DLD1 (cell line): ENCODE results near the gene DOCK2.

Experiments used
- in situ Hi-C: cut with HindIII; loops from 2 replicates; pipeline ENCODE4 v1.10.0; 2017; ENCODE audit warnings: low sequenced_read_pairs

The DOCK2 gene

DNA sequence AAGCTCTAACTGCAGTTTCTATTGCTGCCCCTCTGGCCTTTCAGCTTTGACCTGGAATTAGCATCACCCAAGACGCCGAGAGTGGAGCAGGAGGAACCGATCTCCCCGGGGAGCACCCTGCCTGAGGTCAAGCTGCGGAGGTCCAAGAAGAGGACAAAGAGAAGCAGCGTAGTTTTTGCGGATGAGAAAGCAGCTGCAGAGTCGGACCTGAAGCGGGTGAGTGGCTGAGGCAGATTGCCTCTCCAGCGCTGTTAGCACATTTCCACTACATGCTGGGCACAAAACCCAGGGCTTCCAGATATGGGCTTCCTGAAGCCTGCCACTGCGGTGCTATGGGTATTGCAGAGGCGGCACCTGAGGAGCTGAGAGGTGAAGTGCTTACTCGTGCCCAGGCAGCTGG lies 441.9 kb downstream of the DOCK2 start:
- in situ Hi-C loops = no loop called here

GRCh38 chr5:170080217-170080616 lies 443.1 kb downstream of the DOCK2 start:
- in situ Hi-C loops = no loop called here

- in situ Hi-C loops = no loop called here
Observed at GRCh38 chr5:170080786-170081445, 443.8 kb downstream of the DOCK2 start.

GRCh38 chr5:170081616-170082015 lies 444.5 kb downstream of the DOCK2 start:
- in situ Hi-C loops = no loop called here

DNA sequence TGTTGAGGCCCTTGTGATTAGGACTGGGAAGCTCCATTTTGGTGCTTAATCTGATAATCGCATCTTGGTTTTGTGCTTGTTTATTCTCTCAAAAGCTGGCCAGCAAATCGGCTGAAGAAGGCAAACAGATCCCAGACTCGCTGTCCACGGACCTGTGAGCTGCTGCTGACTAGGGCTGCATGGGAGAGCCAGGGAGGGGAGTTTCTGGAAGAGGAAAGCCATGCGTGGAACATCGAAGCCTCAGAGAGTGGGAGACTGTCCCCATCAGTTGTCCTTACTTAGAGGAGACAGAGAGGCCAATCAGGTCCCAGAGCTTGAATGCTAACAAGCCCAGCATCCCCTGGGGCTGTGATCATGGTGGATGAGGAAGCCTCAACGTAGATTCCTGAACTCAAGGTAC lies 445.6 kb downstream of the DOCK2 start:
- in situ Hi-C loops = no loop called here

DNA sequence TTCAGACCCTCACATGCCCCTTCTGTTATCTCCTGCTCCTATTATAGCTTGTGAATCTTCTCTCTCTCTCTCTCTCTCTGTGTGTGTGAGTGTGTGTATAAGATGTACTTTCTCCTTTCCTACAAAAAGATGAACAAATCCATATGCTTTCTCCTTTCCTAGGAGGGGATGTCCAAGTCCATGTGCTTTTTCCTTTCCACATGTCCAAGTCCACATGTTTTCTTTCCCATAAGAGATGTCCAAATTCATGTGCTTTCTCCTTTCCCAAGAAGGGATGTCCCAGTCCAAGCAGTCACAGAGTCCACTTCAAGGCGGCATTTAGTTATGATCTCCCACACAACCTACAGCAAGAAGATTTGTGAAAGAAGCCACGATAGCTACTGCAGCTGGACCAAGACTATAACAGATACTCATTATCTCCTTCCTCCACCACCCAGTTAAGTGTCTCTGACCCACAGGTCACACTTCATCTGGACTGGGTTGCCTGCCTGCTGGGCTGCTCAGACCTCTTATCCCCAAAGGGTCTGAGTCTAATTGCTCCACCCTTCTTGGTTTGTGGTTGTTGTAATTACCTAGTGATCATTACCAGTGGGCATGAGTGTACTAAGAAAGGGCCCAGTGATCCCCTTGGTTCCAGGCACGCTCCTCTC lies 450.2 kb downstream of the DOCK2 start:
- in situ Hi-C loops = no loop called here

DNA sequence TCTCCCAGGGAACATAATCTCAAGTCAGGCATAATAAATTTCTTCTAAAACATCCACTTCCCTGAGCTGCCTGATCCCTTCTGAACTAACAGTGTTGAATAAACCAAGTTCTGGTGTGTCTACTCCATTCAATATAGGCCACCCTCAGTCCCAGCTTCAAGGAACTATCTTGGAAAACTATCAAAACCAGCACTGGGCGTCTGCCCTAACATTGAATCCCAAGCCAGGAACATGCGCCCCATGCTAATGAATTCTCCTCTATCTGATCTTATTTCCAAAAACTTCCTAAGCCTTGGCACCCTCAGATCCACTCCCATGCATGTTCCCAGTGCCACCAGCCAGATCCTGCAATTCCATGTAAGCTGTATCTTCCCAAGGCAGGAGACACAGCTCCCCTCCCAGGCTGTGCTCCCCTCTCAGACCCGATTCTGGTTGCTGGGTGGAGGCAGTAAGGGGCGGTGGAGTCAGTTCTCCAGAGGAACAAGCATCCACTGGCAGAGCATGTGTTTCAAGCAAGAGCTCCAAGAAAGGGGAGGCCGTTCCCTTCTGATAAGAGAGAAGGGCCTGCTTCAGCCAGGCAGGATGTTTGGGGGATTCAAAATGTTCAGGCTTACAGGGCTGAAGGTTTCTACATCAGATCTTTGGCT lies 455.5 kb downstream of the DOCK2 start:
- in situ Hi-C loops = loop anchor here (10.0 kb wide), 1 partner anchor 112 kb away; no protein-coding TSS in a partner anchor

- in situ Hi-C loops = loop anchor here (10.0 kb wide), 1 partner anchor 110 kb away; no protein-coding TSS in a partner anchor
Observed at GRCh38 chr5:170094329-170094728, 457.3 kb downstream of the DOCK2 start.

DNA sequence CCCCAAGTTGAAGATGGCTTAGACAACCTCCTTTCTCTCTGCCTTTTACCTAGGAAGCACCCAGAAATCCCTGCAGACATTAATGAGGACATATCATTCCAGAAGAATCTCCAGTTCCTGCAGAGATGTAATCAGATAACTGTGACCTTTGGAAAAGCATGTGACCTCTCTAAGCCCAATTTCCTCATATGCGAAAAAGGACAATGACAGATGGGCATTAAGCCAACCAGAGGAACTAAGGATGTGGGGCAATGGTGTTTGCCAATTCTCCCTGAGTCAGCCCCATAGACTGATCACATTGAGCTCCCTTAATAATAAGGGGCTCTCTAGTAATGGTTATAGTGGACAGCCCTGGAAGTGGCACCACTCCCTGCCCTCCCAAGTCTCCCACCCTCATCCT lies 458.6 kb downstream of the DOCK2 start:
- in situ Hi-C loops = loop anchor here (10.0 kb wide), 1 partner anchor 109 kb away; no protein-coding TSS in a partner anchor

GRCh38 chr5:170097934-170098333 lies 460.9 kb downstream of the DOCK2 start:
- in situ Hi-C loops = loop anchor here (10.0 kb wide), 1 partner anchor 107 kb away; no protein-coding TSS in a partner anchor

- in situ Hi-C loops = no loop called here
Observed at GRCh38 chr5:170100066-170100943, 463.2 kb downstream of the DOCK2 start.

DNA sequence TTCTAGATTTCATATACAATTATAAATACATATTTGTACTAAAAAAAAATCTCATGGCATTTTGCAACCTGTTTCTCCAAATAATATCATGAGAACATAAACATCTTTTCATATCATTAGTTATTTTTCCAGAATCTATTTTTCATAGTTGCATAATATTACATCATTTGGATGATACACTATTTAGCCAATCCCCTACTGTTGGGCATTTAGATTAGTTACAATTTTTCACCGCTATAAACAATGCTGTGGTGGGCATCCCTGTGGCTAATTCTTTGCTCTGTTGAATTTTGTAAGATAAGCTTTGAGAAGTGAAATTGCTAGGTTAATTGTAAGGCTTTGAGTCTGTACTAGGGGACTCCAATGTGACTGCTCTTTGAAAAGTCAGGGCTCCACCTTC lies 466.4 kb downstream of the DOCK2 start:
- in situ Hi-C loops = no loop called here

GRCh38 chr5:170104299-170104698 lies 467.2 kb downstream of the DOCK2 start:
- in situ Hi-C loops = no loop called here

GRCh38 chr5:170104710-170105109 lies 467.6 kb downstream of the DOCK2 start:
- in situ Hi-C loops = no loop called here

DNA sequence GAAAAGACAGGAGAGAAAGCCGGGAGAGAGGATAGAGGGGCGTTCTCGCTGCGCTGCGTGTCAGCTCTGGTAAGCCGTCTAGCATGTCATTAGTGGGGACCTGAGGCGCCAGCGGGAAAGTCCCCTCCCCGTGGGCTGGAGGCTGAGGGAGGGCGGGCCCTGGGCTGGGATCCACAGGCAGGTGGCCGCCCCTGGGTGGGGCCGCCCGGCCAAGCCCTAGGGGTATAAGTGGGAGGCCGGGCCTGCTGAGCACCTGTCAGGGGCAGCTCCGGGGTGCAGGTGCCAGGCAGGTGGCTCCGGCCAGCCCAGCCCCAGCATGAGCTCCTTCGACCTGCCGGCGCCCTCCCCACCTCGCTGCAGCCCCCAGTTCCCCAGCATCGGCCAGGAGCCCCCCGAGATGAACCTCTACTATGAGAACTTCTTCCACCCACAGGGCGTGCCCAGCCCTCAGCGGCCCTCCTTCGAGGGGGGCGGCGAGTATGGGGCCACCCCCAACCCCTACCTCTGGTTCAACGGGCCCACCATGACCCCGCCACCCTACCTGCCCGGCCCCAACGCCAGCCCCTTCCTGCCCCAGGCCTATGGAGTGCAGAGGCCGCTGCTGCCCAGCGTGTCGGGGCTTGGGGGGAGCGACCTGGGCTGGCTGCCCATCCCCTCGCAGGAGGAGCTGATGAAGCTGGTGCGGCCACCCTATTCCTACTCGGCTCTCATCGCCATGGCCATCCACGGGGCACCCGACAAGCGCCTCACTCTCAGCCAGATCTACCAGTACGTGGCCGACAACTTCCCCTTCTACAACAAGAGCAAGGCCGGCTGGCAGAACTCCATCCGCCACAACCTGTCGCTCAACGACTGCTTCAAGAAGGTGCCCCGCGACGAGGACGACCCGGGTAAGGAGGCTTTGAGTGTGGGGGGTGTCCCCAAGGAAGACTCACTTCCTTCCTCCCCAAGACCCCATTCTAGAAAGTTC lies 468.9 kb downstream of the DOCK2 start, which contains the start of gene FOXI1:
Gene FOXI1 (plus strand): TSS at position 256 of the 970 bp plus-strand sequence. CDS start 61 bp downstream, at position 317.
- in situ Hi-C loops = no loop called here

- in situ Hi-C loops = no loop called here
Observed at GRCh38 chr5:170107674-170108073, 470.6 kb downstream of the DOCK2 start.

DNA sequence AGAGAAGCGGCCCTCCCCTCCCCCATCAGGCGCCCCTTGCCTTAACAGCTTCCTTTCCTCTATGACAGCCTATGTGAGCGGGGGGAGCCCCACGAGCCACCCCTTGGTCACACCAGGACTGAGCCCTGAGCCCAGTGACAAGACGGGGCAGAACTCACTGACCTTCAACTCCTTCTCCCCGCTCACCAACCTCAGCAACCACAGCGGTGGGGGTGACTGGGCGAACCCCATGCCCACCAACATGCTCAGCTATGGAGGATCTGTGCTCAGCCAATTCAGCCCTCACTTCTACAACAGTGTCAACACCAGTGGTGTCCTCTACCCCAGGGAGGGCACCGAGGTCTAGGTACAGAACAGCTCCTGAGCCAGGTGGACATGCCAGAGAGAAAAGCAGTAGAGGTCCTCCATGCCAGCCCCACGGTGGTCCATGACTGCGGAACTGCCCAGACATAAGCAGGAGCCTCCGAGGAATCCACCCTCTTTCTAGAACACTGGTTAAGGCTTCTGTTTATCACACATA lies 471.3 kb downstream of the DOCK2 start:
- in situ Hi-C loops = no loop called here

DNA sequence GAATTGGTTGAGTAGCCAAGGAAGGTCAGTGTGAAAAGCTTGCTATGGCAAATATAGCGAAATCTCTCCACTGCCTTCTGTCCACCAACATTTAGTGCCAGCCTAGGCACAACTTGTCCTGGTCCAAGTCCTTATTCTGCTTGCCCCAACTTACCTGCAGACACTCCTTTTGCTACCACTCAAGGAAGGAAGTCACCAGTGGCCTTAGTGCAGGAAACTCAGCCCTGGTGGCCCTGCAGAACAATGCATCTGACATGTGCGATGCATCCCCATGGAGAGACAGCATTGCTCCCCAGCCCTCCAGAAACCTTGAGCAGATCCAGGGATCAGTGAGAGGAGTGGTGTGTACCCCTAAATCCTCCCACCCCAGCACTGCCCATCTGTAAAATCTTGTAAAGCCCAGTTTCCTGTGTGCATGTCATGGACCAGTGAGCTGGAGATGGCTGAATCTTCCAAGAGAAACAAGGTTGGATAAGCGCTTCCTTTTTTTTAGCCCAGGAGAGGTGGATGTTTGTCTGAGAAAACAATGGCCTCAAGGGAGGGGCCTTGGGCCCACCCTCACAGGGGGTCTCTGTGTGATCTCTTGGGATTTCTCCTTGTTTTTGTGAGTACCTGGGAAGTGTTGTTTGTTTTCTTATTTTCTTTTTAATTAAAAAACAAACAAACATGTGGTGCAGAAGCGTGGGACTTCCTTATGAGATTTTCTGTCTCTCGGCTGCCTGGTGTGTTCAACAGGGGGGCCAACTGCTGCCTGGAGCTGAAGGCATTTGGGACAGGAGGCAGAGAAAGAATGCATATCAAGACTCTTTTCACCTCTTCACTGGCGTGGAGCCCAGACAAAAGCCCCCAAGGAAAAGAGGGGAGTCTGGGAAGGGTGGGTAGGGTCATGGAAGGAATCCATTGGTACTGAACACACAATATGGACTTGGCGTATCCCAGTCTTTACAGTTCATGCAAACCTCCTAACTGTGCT lies 472.3 kb downstream of the DOCK2 start:
- in situ Hi-C loops = no loop called here
